Caco-2 (cell line): Measurements from ENCODE around the gene REPIN1. TPM values are rescaled to one million over a fixed set of nuclear protein-coding genes. Genes with fewer than 3 reads are reported as not detected.

Experiments
- BruUV-seq: library from RNA; stranded (reverse); fragments of 400-500 nt; replicated peaks from 2 replicates; lab custom pipeline; 2021; lab: Mats Ljungman, UMichigan
- CTCF ChIA-PET: fragments of 300-600 bp; sonication (Branson Sonifier 250); formaldehyde crosslinking; loops from one replicate; lab custom pipeline; 2022; ENCODE audit warnings: antibody characterized with exemption; lab: Charles Lee
- POLR2A ChIA-PET: fragments of 300-600 bp; sonication (Branson Sonifier 250); formaldehyde crosslinking; loops from one replicate; lab custom pipeline; 2022; ENCODE audit warnings: antibody characterized with exemption; lab: Charles Lee
- DNase-seq, 2 experiments: peaks; one replicate each; pipeline versions ENCODE4 v3.0.0 to v3.0.0-alpha.2; 2020 to 2022
- H3K27me3 ChIP-seq: replicated peaks from 2 replicates; pipeline ENCODE4 v1.6.0; 2011; ENCODE audit warnings: low read length; ENCODE audit not compliant: control insufficient read depth, insufficient read depth
- H3K36me3 ChIP-seq: 2 replicates; pipeline ENCODE4 v1.5.1; 2011; ENCODE audit warnings: low read length; ENCODE audit not compliant: control insufficient read depth, insufficient read depth
- H3K4me1 ChIP-seq: fragments of 250-450 bp; sonication (Bioruptor Pico); 2 replicates; pipeline ENCODE4 v1.5.1; 2020; ENCODE audit warnings: mild to moderate bottlenecking
- H3K4me3 ChIP-seq: 2 replicates; pipeline ENCODE4 v1.5.1; 2011; ENCODE audit warnings: low read depth, mild to moderate bottlenecking, control low read depth, low read length
- H3K9me3 ChIP-seq: fragments of 250-450 bp; sonication (Bioruptor Pico); 2 replicates; pipeline ENCODE4 v1.5.1; 2020; ENCODE audit warnings: mild to moderate bottlenecking, moderate library complexity
- H3K27ac Mint-ChIP-seq: one replicate; pipeline ENCODE4 v1.8.0; 2022; ENCODE audit warnings: mixed read lengths; ENCODE audit not compliant: unreplicated experiment
- H3K27me3 Mint-ChIP-seq: one replicate; pipeline ENCODE4 v1.8.0; 2022; ENCODE audit warnings: mixed read lengths; ENCODE audit not compliant: insufficient read depth, unreplicated experiment
- H3K36me3 Mint-ChIP-seq: one replicate; pipeline ENCODE4 v1.8.0; 2022; ENCODE audit warnings: mild to moderate bottlenecking, mixed read lengths; ENCODE audit not compliant: insufficient read depth, unreplicated experiment
- H3K4me1 Mint-ChIP-seq: one replicate; pipeline ENCODE4 v1.8.0; 2022; ENCODE audit warnings: low read depth, mixed read lengths; ENCODE audit not compliant: unreplicated experiment
- H3K4me3 Mint-ChIP-seq: one replicate; pipeline ENCODE4 v1.8.0; 2022; ENCODE audit warnings: mild to moderate bottlenecking, moderate library complexity, mixed read lengths; ENCODE audit not compliant: unreplicated experiment
- H3K9me3 Mint-ChIP-seq: one replicate; pipeline ENCODE4 v1.8.0; 2022; ENCODE audit warnings: mixed read lengths; ENCODE audit not compliant: unreplicated experiment
- intact Hi-C: fragments of 100-400 bp; cut with micrococcal nuclease; formaldehyde crosslinking; loops from one replicate; pipeline ENCODE4 v1.10.0; 2022; ENCODE audit not compliant: unreplicated experiment
- total RNA-seq: library from RNA; stranded (reverse); gene quantifications from 2 replicates; pipeline ENCODE4 v1.2.3, GENCODE V29; 2022
- TF ChIP-seq, protein P1 (sequence below), 2 experiments: fragments of 200-600 bp in 1 of 2; IDR thresholded peaks; 1 replicate in 1 of 2; 2 replicates in 1 of 2; pipeline versions ENCODE4 v1.5.1 to v1.8.0; 2011 to 2022; ENCODE audit warnings: antibody characterized with exemption in 1 of 2, control low read depth in 1 of 2, inconsistent platforms in 1 of 2, low read depth in 1 of 2, low read length in 1 of 2, mild to moderate bottlenecking in 1 of 2, moderate library complexity in 1 of 2; ENCODE audit not compliant: insufficient read depth in 1 of 2, severe bottlenecking in 1 of 2, unreplicated experiment in 1 of 2

The REPIN1 gene
- total RNA-seq, 1 experiment from 2014 or later, result 148 TPM

DNA sequence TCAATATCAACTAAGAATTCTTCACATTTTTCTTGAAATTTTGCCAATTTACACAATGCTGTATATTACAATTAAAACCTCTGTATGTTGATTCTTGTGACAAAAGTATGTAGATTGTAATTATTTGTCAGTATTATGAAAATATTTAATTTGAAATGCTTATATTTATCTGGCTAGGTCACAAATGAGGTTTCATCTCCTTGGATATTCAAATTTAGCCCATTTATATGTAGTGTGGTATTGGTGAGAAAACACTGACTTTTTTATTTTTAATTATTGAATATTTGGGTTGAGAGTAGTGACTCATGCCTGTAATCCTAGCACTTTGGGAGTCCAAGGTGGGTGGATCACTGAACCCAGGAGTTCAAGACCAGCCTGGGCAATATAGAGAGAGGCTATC is 24.3 kb upstream of the REPIN1 start:
- no peaks in the 10 kb centered on the region for H3K4me1 Mint-ChIP-seq
- CTCF ChIA-PET, result no interaction called here
- BruUV-seq, result no TSS peak
- intact Hi-C loops, result no loop called here
- Histone ChIP-seq H3K9me3 (0 out of 2 replicates have a peak, but pooled peaks cover 6% of the 10 kb centered on the region), H3K4me3 (no peak overlapping the region), H3K36me3 (no peaks in the 10 kb centered on the region), H3K4me1 (no peaks in the 10 kb centered on the region), H3K27me3 (no peaks in the 10 kb centered on the region)
- DNase-seq, result no peak
- no peaks in the 10 kb centered on the region for H3K36me3 Mint-ChIP-seq
- H3K4me3 Mint-ChIP-seq, result no peak overlapping the region
- TF ChIP-seq, protein P1, sequence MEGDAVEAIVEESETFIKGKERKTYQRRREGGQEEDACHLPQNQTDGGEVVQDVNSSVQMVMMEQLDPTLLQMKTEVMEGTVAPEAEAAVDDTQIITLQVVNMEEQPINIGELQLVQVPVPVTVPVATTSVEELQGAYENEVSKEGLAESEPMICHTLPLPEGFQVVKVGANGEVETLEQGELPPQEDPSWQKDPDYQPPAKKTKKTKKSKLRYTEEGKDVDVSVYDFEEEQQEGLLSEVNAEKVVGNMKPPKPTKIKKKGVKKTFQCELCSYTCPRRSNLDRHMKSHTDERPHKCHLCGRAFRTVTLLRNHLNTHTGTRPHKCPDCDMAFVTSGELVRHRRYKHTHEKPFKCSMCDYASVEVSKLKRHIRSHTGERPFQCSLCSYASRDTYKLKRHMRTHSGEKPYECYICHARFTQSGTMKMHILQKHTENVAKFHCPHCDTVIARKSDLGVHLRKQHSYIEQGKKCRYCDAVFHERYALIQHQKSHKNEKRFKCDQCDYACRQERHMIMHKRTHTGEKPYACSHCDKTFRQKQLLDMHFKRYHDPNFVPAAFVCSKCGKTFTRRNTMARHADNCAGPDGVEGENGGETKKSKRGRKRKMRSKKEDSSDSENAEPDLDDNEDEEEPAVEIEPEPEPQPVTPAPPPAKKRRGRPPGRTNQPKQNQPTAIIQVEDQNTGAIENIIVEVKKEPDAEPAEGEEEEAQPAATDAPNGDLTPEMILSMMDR (IDR thresholded peaks at IDR 0.05; ENCODE audit: insufficient read depth in 1 of 2, low read depth in 1 of 2, low read length in 1 of 2, severe bottlenecking in 1 of 2, unreplicated experiment in 1 of 2), result no peak
- no peak overlapping the region for H3K27ac Mint-ChIP-seq
- H3K27me3 Mint-ChIP-seq, result peaks cover 4% of the 10 kb centered on the region
- no peaks in the 10 kb centered on the region for H3K9me3 Mint-ChIP-seq
- POLR2A ChIA-PET, result no interaction called here

DNA sequence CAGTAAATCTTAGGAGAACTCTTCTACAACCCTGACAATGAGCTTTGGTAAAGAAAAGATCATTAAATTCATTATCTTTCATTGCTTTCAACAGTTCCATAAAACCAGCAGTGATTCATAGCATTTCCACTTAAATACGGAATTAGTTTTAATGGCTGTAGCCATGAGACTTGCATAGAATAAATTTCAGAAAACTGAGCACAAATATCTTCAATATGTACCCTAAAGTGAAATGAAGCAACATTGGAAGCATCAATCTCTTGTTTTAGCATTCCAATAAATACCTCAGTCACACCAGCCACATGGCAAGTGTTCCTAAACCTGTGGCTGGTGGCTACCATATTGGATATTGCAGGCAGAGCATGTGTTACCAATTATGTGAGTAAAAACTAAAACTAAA is 23.6 kb upstream of the REPIN1 start:
- POLR2A ChIA-PET, result no interaction called here

DNA sequence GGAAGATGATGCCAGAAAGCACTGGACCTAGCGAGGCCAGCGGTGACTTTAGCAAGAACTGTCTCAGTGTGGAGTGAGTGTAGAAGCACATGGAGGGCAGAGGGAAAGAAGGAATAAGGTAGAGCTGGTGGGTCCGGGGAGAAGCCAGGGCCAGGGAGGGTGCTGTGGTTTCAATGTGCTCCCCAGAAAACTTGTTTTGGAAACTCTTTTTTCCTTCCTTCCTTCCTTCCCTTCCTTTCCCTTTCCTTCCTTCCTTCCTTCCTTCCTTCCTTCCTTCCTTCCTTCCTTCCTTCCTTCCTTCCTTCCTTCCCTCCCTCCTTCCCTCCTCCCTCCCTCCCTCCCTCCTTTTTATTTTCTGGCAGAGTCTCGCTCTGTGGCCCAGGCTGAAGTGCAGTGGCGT is 21.7 kb upstream of the REPIN1 start:
- Mint-ChIP-seq H3K4me3 (no peak overlapping the region), H3K4me1 (no peaks in the 10 kb centered on the region), H3K9me3 (no peaks in the 10 kb centered on the region), H3K27me3 (peaks cover 4% of the 10 kb centered on the region), H3K27ac (no peak overlapping the region), H3K36me3 (no peaks in the 10 kb centered on the region)
- POLR2A ChIA-PET, result no interaction called here
- TF ChIP-seq, protein P1 (IDR thresholded peaks at IDR 0.05; ENCODE audit: insufficient read depth in 1 of 2, low read depth in 1 of 2, low read length in 1 of 2, severe bottlenecking in 1 of 2, unreplicated experiment in 1 of 2), result no peak
- no peak for DNase-seq
- Histone ChIP-seq H3K27me3 (no peaks in the 10 kb centered on the region), H3K9me3 (0 out of 2 replicates have a peak, but pooled peaks cover 6% of the 10 kb centered on the region), H3K36me3 (no peaks in the 10 kb centered on the region), H3K4me1 (no peaks in the 10 kb centered on the region), H3K4me3 (no peak overlapping the region)
- no TSS peak for BruUV-seq
- intact Hi-C loops, result no loop called here
- CTCF ChIA-PET, result no interaction called here

More for the DNA sequence above, 23.6 kb upstream of the REPIN1 start:
- CTCF ChIA-PET, result no interaction called here
- no peaks in the 10 kb centered on the region for H3K36me3 ChIP-seq
- 0 out of 2 replicates have a peak, but pooled peaks cover 6% of the 10 kb centered on the region for H3K9me3 ChIP-seq
- H3K4me1 ChIP-seq, result no peaks in the 10 kb centered on the region
- intact Hi-C loops, result no loop called here
- no peak overlapping the region for H3K4me3 ChIP-seq
- H3K27me3 Mint-ChIP-seq, result peaks cover 4% of the 10 kb centered on the region
- H3K27ac Mint-ChIP-seq, result no peak overlapping the region
- no peaks in the 10 kb centered on the region for H3K9me3 Mint-ChIP-seq
- no peaks in the 10 kb centered on the region for H3K36me3 Mint-ChIP-seq
- BruUV-seq, result no TSS peak
- H3K4me3 Mint-ChIP-seq, result no peak overlapping the region
- H3K4me1 Mint-ChIP-seq, result no peaks in the 10 kb centered on the region
- TF ChIP-seq, protein P1 (IDR thresholded peaks at IDR 0.05; ENCODE audit: insufficient read depth in 1 of 2, low read depth in 1 of 2, low read length in 1 of 2, severe bottlenecking in 1 of 2, unreplicated experiment in 1 of 2), result no peak
- H3K27me3 ChIP-seq, result no peaks in the 10 kb centered on the region
- DNase-seq, result no peak
